ENCODE measurements around the gene PLAAT3.
"Not testable (repeated sequence)": the region's sequence is repeated elsewhere in the genome, so short reads cannot be mapped to it uniquely, and the experiment has no call there.

PLAAT3 gene

DNA sequence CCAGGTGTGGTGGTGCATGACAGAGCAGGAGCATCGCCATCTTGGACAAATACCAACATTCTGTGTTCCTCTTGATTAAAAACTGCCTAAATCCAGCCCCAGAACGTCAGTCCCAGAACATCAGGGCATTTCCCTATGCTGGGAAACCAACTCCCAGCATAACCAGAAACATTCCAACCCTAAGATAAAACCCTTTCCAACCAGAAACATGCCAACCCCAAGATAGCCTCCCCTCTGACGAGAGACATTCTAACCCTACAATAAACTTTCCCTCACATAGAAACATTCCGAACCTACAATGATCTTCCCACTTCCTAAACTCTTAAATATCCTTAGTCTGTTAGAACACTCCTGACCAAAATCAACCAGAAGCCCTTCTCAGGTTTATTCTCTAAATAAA lies 66.1 kb downstream of the PLAAT3 start:
- no peaks in the 10 kb centered on the region for H3K79me2 ChIP-seq (ENCODE audit: low read length)
- peaks cover 13% of the 10 kb centered on the region for H3K4me1 ChIP-seq (ENCODE audit: low read length)
- no peak overlapping the region for H3K27ac ChIP-seq (ENCODE audit: low read length)
- H2AFZ ChIP-seq (ENCODE audit: low read depth, low read length), result no peak overlapping the region
- TF ChIP-seq EZH2phosphoT487 (IDR thresholded peaks at IDR 0.05; ENCODE audit: low read depth), result no peak
- TF ChIP-seq CTCF (IDR thresholded peaks at IDR 0.05; ENCODE audit: low read depth, low read length), result no peak
- H3K27me3 ChIP-seq (ENCODE audit: low read depth, low read length), result no peaks in the 10 kb centered on the region
- no peak overlapping the region for H3K4me3 ChIP-seq (ENCODE audit: low read length)
- H3K9me3 ChIP-seq (ENCODE audit: insufficient read depth, low read length), result no peaks in the 10 kb centered on the region
- H3K9ac ChIP-seq (ENCODE audit: low read length), result no peak overlapping the region
- H3K36me3 ChIP-seq (replicated peaks; ENCODE audit: low read depth, low read length), result no peaks in the 10 kb centered on the region
- H3K4me2 ChIP-seq (ENCODE audit: low read length), result no peak overlapping the region
- H4K20me1 ChIP-seq (ENCODE audit: insufficient read depth, low read length), result no peaks in the 10 kb centered on the region

DNA sequence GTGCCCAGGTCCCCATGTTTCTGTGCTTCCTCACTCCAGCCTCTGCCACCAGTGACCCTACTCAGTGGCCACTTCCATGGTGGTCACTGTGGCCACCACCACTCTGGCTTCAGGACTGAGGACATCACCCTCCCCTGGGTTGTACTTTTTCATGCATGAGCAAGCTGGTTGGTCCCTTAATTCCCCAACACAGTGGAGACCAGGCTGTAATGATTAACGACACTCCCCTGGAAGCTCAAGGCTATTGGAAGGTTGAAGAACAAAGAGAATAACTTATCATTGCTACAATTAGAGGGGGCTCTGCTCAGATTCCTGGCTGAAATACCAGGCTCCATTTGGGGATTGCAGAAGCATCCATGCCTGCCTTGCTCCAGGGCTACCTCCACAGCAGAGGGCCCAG lies 67.2 kb downstream of the PLAAT3 start:
- H2AFZ ChIP-seq (ENCODE audit: low read depth, low read length), result no peak overlapping the region
- H4K20me1 ChIP-seq (ENCODE audit: insufficient read depth, low read length), result no peaks in the 10 kb centered on the region
- no peaks in the 10 kb centered on the region for H3K79me2 ChIP-seq (ENCODE audit: low read length)
- no peaks in the 10 kb centered on the region for H3K9me3 ChIP-seq (ENCODE audit: insufficient read depth, low read length)
- H3K9ac ChIP-seq (ENCODE audit: low read length), result no peak overlapping the region
- TF ChIP-seq CTCF (IDR thresholded peaks at IDR 0.05; ENCODE audit: low read depth, low read length) (no peak), EZH2phosphoT487 (IDR thresholded peaks at IDR 0.05; ENCODE audit: low read depth) (no peak)
- peaks cover 6% of the 10 kb centered on the region for H3K27me3 ChIP-seq (ENCODE audit: low read depth, low read length)
- H3K4me1 ChIP-seq (ENCODE audit: low read length), result peaks cover 8% of the 10 kb centered on the region
- H3K27ac ChIP-seq (ENCODE audit: low read length), result no peak overlapping the region
- H3K4me3 ChIP-seq (ENCODE audit: low read length), result no peak overlapping the region
- H3K4me2 ChIP-seq (ENCODE audit: low read length), result no peak overlapping the region
- no peaks in the 10 kb centered on the region for H3K36me3 ChIP-seq (replicated peaks; ENCODE audit: low read depth, low read length)

DNA sequence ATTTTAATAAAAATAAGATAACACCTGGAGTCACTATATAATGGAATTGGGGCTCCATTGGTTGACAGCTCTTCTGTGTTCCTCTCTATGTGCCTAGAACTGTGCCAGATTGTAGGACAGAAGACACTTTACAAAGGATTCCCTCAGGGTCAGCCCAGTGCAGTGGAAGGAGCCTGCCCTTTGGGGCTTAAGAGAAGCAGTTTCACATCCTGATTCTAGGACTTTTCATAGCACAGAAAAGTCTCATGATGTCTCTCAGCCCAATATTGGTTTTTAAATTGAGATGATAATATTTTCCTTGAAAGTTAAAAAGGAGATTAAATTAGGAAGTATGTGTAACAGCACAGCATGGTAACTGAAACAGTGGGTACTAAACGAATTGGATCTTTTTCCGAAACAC lies 70.5 kb downstream of the PLAAT3 start:
- no peaks in the 10 kb centered on the region for H4K20me1 ChIP-seq (ENCODE audit: insufficient read depth, low read length)
- no peaks in the 10 kb centered on the region for H3K9me3 ChIP-seq (ENCODE audit: insufficient read depth, low read length)
- TF ChIP-seq CTCF (IDR thresholded peaks at IDR 0.05; ENCODE audit: low read depth, low read length) (no peak), EZH2phosphoT487 (IDR thresholded peaks at IDR 0.05; ENCODE audit: low read depth) (no peak)
- H3K79me2 ChIP-seq (ENCODE audit: low read length), result no peaks in the 10 kb centered on the region
- no peak overlapping the region for H3K9ac ChIP-seq (ENCODE audit: low read length)
- H3K27ac ChIP-seq (ENCODE audit: low read length), result no peak overlapping the region
- peaks cover 8% of the 10 kb centered on the region for H3K4me1 ChIP-seq (ENCODE audit: low read length)
- H3K4me2 ChIP-seq (ENCODE audit: low read length), result no peak overlapping the region
- H2AFZ ChIP-seq (ENCODE audit: low read depth, low read length), result no peak overlapping the region
- H3K4me3 ChIP-seq (ENCODE audit: low read length), result no peak overlapping the region
- peaks cover 10% of the 10 kb centered on the region for H3K27me3 ChIP-seq (ENCODE audit: low read depth, low read length)
- H3K36me3 ChIP-seq (replicated peaks; ENCODE audit: low read depth, low read length), result no peaks in the 10 kb centered on the region

GRCh38 chr11:63542506-63542905 lies 71.7 kb downstream of the PLAAT3 start:
- not testable (repeated sequence) for H3K4me2 ChIP-seq (ENCODE audit: low read length); H2AFZ ChIP-seq (ENCODE audit: low read depth, low read length); H3K9ac ChIP-seq (ENCODE audit: low read length); H3K27ac ChIP-seq (ENCODE audit: low read length); H3K4me3 ChIP-seq (ENCODE audit: low read length); H4K20me1 ChIP-seq (ENCODE audit: insufficient read depth, low read length); H3K79me2 ChIP-seq (ENCODE audit: low read length); H3K9me3 ChIP-seq (ENCODE audit: insufficient read depth, low read length); H3K4me1 ChIP-seq (ENCODE audit: low read length); H3K36me3 ChIP-seq (replicated peaks; ENCODE audit: low read depth, low read length)
- H3K27me3 ChIP-seq (ENCODE audit: low read depth, low read length), result peaks cover 10% of the 10 kb centered on the region
